Effector CD4-positive, alpha-beta T cell (primary cell): Measurements from ENCODE around the gene FBXW4.
"Not testable (repeated sequence)": the region's sequence is repeated elsewhere in the genome, so short reads cannot be mapped to it uniquely, and the experiment has no call there.

Experiments used
- DNase-seq: peaks from one replicate; pipeline ENCODE4 v3.0.0-alpha.2; 2020

The FBXW4 gene

DNA sequence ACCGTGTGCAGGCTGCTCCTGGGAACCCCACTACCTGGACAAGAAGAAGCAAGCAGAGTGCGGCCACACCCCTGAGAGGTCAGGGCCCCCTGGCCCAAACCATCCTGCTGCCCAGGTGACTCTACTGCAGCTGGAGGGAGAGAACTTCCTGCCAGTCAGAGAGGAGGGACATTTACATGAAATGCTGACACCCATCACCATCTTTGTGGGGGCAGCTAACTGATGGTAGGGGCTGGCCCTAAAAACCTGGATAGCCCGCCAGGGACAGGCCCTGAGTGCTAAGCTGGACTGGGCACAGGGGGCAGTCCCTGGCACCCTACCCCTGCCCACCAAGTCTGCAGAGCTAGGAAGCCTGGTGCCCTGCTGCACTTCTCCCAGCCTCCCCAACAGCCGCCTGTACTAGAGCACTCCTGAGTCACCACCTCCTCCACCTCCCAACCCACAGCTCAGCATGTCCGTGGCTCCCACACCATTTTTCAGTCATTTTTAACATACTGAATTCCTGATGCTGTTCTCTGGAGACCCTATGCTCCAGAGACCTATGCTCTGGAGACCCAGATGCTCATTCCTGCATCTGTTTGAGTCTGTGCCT, 79.3 kb downstream of the FBXW4 start:
- no peak for DNase-seq

DNA sequence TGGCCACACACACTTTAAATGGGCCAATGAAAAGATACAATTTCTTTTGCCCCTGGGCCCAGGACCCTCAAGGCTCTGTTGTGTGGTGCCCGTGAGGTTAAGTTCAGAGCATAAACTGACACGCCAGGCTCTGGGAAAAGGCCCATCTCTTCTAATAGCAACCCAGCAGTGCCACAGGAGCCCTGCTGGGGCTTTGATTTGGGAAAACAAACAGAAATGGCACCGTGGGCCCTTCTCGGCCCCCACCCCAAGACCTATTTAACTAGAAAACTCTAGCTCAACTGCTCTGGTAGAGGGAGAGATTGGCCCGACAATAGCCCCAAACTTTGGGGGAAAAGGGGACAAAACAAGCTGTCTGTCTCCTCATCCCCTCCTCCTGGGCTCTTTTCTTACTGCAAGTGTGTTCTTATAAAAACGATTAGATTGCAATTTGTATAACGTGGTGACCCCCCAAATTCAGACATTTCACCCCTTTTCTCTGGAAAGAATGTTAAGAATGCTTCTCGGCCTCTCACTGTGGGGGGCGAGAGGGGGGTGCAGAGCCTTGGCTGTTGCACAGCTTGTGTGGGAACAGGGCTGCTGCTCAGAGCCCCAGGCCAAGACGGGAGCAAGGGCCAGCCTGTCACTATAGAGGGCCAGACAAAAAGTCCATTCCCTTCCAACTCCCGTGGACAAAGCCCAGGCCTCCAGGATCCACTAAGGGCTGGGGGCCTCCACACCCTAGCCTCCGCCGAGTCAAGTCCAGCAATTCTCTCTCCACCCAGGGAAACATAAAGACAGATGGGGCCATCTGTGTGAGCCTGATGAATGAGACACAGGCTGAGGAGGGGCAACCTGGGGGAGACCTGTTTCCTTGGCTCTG, 80.1 kb downstream of the FBXW4 start:
- no peak for DNase-seq

DNA sequence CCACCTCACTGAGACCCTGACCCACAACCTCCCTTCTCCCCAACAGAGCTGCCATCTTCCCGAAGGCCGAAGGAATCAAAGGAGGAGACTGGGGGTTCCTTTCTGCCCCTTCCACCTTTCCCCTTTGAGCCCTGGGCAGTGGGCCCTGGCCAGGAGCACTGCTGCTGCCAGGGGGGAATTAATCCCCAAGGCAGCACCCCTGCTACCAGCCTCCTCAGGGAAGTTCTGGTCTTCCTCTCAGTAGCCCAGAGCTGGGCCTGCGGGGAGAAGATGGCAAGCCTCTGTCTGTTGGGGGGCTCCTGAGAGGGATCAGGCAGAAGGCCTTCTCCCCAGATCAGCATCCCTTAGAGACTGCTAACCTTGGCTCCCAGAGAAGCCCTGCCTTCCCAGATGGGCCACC, 81.3 kb downstream of the FBXW4 start:
- DNase-seq, result no peak

DNA sequence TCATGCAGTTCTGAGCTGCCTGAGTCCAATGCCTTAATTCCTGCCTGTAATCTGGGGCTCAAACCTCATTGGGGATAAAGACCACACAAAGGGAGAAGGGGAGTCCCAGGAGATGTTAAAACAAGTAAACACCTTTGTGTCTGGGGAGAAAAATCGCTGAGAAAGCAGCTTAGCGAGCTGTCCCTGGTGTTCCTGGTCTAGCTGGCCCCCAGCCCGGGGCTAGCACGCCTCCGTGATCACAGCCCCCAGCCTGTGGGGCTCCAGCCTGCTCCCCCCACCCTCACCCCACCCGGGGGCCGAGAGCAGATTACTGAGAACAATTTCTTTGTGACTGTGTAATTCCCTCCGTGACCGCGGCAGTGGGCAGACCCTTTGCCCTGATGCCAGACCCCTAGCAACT, 82.1 kb downstream of the FBXW4 start:
- DNase-seq, result no peak

DNA sequence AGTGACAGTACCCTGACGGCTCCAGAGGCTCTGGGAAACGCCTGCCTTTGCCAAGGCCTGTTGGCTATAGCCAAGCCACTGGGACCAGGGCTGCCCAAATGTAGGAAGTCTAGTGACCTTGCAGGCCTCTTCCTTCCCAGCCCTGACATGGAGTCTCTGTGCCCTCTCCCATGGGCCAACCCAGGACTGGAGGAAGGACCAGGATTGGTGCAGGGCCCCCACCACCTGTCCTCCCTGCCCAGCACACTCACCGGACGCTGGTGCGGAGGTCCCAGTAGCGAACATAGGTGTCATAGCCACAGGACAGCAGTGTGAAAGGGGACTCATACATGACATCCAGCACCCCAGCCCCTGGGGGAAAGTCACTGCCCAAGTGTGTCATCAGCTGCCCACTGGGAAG, 82.9 kb downstream of the FBXW4 start:
- DNase-seq, result no peak

DNA sequence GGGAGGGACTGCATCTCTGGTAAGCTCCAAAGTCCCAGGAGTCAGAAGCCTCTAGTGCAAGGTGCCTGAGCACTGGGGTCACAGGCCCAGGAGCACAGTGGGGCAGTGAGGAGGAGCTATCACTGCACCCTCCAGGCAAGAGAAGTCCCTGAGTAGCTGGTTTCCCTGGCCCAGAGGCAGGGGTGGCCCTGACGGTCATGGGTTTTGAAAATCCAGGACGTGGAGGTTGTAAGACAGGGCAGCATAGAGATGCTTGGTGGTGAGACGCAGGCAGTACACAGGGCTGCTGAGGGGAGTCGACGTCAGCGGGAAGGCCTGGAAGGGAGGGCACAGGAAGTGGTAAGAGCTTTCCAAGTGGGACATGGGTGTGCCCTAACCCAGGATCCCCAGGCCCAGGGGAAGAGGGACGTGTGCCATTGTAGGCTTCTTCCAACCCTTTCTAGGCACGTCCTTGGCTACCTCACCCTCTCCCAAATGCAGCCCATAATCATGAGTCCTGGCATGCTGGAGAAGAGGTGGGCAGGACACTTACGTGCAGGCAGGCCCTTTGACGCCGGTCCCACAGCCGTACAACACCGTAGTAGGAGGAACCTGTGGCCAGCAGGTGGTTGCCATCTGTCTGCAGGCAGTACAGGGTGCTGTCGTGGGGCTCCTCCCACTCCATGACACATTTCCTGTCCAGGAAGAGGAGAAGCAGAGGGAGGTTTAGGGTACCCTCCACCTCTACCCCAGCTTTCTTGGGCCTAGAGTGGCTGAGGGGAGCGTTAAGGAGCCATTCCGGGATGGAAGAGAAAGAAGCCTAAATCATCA, 83.7 kb downstream of the FBXW4 start:
- no peak for DNase-seq

DNA sequence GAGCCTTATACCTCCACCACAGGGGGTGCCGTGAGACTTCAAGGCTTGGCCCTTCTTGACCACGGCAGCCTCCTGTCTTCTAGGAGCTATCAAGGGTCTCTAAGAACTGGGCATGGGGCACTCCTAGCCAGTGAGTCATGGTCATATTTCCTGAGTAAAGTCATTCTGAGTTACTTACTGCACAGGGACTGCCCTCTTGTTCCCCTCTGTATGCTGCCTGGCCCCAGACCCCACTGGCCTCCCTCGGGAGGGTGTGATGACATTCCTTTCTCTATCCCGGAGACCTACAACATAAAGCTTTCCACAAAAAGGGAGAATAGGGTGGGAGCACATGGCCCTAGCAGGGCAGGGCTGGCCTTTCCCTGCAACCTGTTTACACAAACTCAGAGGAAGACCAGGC, 85.5 kb downstream of the FBXW4 start:
- no peak for DNase-seq

DNA sequence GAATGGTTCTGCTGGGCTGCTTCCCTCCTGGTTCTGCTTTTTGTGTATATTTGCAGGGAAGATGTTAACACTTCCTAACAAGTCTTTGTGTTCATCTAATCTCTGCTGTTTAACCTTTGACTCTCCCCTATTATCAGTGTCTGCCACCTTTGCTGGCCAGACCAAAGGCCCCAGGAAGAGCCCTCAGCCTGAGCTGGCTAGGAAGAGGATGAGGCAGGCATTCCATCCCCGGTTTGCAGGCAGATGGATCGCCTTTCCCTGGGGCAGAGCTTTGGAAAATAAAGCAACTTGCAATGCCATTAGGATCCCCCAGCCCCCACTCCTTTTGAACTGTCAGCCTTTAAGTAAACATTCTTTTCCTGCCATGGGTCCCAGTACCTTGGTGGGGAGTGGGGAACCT, 87.8 kb downstream of the FBXW4 start:
- DNase-seq, result no peak

DNA sequence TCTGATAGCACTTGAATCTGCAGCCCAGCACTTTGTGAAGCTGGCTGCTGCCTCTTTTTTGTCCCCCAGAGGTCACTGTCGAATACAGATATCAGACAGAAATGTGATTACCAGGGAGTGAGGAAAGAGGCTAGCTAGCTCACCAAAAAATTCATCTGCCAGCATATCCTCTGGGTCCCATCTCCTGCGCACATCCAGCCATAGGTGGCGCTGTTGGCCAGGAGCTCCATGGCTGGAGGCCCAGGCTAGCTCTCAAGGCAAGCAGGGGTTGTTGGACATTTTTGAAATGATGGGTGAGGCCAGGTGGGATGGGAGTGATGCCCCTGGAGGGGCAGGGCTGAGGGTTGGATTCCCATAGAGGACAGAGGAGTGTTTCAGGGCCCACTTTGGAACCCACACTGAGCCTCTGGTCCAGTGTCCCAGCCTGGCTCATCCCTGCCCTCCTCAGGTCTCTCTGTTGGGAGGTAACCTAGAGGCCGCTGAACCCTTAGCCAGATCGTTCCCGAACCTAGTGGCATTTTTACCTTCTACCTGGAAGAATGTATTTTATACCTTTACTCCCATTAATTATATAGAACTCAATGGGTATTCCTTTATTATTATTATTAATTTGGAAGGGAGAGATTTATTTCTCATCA, 92.1 kb downstream of the FBXW4 start:
- peak; percentile 45 for DNase-seq

DNA sequence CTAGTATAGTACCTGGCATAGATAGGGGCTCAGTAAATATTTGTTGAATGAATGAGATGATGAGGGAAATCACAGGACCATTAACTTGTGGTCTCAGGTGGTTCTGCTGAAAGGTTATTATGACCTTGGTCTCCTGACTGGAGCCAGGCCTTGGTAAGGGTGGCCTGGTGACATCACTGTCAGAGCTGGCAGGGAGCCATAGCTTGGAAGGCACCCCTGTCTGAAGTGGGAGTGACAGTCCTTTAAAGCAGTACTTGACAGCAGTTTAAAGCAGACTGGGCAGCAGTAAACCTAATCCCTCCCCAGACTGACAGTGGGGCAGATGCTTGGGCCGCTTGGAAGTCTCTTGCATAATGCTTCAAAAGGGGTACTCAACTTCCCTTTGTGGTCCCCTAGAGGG, 93.4 kb downstream of the FBXW4 start:
- no peak for DNase-seq

DNA sequence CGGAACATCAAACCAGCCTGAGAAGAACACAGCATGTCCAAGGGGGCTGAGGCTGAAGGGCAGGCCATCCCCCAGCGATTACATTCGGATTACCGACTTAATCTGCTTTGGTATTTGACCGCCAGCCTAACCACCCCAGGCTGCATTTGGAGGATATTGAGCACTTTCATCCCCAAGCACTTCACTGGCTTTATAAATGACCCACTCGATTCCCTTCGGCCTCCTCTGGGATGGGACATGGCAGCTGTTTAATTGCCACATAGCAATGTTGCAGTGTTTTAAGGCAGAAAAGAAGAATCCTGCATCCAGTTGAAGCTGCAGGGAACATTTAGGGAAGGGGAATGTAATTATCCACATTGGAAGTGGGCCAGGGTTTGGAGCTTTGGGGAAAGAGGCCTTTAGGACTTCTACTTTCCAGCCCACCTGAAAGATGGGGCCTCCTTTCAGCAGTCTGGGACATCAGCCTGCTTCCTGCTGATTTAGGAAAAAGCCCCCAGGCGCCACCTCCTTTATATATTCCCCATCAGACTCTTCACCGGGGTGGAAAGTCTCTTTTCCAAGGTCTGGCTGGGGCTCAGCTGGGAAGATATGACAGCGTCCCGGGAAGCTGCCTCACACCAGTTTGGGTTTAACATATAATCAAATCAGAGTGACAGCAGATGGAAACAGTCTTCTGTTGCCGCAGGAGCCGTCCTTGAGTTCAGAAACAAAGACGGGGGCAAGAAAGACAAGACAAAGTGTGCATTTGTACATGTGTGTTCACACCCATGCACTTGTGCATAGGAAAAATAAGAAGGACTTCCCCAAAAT, 97.7 kb downstream of the FBXW4 start:
- DNase-seq, result no peak

DNA sequence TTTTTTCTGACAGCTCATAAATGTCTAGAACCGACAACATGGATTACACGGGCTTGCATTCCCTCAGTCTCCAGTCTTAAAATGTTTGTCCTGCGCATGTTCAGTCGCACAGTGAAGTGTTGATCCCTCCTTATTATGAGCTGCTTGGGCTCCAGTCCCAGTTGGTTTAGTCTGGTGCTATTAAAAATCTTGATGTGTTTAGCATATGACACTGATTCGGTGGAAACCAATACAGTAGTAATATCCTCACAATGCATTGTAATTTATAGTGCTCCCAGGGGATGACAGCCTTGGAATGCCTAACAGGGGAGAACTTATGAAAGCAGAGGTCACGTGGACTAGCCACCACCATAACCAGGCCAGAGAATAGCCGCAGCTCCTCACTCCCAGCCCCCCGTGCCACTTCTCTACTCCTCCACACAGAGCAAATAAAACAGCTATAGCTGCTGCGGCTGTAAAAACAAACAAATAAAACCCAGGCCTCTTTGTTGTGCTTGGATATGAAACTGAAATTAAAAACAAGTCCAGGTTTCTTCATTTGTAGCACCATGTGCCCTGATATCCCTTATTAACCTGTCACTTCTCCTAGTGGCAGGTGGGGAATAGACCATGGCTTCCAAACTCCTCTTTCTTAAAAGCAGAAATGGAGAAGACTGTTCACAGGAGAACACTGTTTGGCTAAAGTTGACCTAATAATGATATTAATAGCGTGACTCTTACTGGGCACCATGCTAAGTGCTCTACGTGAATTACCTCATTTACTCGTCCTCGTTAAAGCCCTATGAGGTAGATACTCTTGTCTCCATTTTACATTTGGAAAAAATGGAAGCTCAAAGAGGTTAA, 99.2 kb downstream of the FBXW4 start:
- DNase-seq, result no peak

DNA sequence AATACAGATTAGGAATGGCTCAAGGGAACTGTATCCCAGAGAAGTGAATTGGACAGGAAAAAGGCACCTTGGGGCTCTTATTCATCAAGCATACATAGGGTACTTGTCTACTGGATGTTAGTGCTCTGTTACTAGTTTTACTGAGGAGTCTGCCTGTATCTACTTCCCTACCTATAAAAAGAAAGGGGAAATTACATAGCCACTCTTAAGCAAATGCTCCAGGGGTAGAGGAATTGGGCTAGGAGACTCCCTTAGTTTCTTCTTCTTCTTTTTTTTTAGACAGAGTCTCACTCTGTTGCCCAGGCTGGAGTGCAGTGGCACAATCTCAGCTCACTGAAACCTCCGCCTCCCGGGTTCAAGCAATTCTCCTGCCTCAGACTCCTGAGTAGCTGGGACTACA, 101.6 kb downstream of the FBXW4 start:
- DNase-seq, result not testable (repeated sequence)

DNA sequence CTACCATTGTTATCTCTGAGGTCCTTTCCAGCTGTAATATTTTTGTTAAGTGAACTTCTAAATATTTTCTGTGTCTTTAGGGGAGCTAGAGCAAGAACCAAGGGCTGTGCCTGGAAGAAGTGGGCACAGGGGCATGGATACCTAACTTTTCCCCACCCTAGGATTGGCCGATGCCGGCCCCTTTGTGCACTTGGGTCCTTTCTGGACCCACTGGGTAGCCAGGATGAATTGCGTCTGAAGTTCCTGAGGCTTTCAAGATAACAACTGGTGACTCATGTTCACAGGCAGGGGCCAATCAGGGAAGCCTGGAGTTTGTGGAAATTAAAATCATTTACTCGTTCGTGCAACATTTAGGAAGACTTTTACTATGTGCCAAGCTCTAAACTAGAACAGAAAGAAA, 106.1 kb downstream of the FBXW4 start:
- DNase-seq, result no peak

DNA sequence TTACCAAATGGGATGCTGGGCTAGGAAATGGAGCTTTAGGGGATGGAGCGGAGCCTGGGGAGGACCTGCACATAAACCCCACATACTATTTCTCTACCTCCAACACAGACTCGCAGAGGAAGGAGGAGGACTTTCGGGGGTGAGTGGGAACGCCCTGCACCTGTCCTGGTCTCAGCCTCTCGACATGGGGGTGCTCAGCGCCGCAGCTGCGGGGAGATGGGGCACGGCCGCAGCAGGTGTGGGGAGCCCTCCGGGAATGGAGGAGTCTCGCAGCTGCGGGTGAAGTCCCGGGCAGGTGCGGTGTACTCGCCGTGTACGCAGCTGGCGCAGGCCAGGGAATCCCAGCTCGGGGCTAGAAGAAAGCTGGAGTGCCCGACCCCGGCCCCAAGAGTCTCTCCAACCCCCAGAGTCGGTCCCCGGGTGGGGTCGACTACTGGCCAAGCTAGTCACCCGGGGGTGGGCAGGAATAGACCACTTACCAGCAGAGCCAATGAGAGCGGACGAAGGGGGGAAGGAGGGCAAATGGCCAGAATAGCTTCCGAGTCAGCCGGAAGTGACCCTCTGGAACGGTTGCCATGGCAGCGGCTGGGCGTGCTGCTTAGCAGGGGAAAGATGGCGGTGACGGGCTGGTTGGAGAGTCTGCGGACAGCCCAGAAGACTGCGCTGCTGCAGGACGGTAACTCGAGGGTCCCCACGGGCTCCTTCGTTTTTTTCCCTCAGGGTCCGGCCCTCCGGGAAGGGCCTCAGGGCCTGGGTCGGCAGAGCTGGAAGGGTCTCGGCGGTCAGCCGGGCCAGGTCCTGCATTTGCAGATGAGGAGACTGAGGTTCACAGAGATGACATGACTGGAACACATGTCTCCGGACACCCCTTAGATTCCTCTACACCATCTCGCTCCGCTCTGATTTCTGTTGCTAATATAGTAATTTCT, 107.0 kb downstream of the FBXW4 start, which contains the start of the genes DPCD and POLL:
Gene DPCD (plus strand): TSS at position 597 of the 929 bp plus-strand sequence. CDS start 16 bp downstream, at position 613.
Gene POLL (minus strand): TSS at position 533 of the 929 bp plus-strand sequence. CDS start 897 bp downstream, outside the sequence.
- DNase-seq, result peak; percentile 84

DNA sequence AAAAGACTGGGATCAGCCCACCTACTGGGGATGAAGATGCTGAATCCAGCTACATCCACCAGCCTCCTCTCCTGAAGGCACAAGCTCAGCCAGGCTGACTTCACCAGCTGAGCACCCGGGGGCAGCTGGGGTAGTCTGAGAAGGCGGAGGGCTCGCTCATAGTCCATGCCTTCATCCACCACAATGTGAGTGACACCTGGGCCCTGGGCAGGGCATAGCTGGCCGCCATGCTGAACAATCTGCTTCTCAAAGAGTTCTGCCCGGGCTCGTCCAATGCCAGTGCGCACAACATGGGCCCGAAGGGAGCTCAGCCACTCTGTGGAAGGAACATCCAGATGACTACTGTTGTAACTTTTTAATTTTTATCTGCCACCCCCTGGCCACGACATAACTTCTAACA, 109.1 kb downstream of the FBXW4 start:
- no peak for DNase-seq

DNA sequence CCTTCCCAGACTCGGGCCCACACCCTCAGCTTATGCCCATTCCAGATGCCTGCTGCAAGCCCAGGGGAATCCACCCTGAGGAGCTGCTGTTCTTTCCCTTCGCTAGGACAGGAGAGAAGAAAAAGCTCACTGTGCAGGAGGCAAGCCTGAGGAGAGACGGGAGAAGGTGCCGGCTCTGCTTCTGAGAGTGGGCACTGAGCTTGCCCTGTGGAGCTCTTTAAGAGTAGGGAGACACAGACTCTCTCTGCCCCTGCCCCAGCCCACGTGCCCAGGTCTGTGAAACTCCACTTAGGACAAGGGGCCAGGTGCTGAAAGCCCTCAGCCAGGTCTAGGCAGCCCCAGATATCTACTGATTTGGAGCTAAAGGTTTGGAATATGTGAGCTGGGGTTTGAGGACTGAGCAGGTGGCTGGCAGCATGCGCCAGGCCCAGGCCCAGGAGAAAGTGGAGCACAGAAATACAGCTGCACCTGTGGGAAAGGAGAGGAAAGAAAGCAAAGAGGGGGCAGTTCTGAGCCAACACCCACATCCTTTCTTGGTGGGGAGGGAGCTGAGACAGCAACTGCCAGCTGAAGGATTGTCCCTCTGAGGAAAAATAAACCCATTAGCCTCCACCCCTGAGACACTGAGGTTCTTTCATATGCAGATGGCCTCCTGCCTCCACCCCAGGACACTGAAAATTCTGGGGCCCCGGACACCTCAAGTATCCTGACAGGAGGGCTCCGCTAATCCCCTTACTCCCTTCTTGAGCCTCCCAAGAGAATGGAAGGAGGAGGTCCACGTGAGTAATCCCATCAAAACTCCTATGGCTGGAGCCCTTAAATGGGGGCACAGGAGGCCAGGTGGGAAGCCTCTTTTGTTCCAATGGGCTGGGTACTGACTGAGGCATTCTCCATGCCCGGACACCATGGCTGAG, 114.2 kb downstream of the FBXW4 start:
- no peak for DNase-seq

DNA sequence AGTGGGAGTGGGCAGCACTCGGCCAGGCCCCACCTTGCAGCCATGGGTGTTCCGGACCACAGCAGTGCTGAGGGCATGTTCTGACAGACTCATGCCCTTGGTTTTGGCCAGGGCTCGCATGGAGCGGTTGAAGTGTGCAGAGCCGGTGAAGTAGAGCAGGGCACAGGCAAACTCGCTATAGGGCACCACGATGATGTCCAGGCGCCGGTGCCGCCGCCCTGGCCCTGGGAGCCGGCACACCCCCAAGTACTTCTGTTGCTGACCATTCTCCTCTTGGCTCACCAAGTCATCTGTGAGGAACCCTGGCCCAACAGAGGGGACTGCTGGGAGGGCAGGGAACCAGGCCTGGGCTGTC, 115.5 kb downstream of the FBXW4 start:
- no peak for DNase-seq
